Fibroblast of skin of back (primary cell): ENCODE measurements around the gene OTOA.
"Not testable (repeated sequence)": the region's sequence is repeated elsewhere in the genome, so short reads cannot be mapped to it uniquely, and the experiment has no call there.

ENCODE experiments used
- DNase-seq: peaks from one replicate; pipeline ENCODE4 v3.0.0-alpha.2; 2013

OTOA gene

DNA sequence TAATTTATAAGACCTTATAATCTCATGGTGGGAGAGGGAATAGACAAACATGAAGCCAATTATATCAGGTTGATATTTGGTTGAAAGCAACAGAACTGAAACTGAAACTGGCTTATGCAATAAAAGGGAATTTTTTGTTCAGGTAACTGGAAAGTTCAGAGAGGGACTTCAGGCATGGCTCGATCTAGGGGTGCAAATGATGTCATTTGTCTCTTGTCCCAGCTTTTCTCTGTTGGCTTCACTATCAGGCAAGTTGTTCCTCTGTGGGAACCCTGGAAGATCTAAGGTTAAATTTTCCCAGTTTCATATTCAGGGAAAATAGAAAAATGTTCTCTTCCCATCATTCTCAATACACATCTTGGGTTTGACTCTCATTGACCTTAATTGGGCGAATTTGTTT, 59.8 kb downstream of the OTOA start:
- no peak for DNase-seq

DNA sequence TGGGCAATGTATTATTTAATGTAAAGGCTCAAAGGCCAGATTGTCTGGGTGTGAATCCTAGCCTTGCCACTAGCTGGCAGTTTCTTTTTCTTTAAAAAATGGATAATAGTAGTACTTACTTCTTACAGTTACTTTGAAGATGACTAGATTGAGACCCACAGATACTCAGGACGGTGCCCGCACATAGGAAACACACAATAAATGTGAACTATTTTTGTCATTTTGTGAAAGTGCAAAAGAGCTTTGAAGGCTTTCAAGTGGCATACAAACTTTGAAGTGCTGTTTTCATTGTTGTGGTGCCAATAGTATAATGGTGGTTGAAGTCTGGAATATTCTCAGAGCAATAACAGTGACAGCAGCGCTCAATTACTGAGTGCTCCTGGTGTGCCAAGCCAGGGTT, 63.6 kb downstream of the OTOA start:
- no peak for DNase-seq

GRCh38 chr16:21731233-21731632, 67.5 kb downstream of the OTOA start:
- DNase-seq: not testable (repeated sequence)

DNA sequence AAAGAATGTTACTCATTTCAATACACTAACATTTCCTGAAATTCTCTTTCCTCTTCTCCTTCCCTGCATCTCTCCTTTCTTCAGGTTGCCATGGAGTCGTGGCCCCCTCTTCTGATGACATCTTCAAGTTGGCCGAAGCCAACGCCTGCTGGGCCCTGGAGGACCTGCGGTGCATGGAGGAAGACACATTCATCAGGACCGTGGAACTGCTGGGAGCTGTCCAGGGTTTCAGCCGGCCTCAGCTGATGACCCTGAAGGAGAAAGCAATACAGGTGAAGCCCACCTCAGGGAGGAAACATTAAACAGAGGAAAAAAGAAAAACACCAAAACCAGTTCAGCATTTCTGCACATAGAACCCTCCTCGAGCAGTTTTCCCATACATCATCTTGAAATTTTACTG, 76.9 kb downstream of the OTOA start:
- not testable (repeated sequence) for DNase-seq

DNA sequence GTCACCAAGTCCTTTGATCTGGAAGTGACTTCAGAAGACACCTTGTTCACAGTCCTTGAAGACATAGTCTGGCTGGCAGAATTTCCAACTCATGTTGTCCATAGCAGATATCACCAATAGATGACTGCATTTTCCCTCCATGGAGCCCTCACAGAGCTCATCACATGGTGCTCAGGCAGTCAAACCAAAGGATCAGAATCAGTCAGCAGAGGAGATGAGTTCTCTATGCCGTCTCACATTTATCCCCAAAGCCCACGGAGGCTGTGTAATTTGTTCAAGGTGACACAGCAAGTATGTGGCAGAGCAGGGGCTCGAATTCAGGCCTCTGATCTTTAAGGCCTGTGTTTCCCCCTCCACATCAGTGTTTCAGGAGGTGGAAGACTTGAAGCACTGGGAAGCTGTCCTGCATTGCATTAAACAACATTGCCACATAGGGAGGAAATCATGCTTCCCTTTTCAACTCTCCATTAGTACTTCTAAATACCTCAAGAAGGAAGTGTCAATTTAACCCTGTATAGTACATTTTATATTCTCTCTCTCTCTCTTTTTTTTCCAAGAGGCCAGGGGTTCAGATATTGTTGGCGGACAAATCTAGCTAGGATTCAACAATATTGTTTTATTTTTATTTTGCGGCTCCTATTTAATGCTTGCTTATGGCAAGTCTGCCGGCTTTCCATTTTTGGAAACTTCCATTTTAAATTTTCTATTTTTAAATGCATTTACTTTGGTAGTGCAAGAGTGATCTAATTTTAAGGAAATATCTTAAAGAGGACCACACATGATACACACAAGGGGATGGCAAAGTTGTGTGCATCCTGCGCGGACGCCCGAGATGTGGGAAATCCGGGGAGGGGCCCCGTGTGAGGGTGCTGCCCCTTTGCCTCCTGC, 92.7 kb downstream of the OTOA start:
- DNase-seq: not testable (repeated sequence)

- DNase-seq: not testable (repeated sequence)
Measured at GRCh38 chr16:21757080-21757671, 93.4 kb downstream of the OTOA start.

DNA sequence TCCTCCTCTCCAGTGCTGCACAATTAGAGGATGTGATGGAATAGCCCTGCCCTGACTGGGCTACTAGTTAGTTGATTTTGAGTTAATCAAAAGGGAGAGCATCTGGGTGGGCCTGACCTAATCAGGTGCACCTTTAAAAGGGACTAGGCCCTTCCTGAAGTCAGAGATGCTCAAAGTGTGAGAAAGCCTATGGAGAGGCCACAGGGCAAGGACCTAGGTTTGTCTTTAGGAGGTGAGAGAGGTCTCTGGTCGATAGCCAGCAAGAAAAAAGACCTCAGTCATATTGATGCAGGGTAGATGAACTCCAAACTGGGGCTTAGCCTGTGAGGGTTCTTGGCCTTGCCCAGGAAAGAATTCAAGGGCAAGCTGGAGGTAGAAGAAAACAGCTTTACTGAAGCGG, 104.5 kb downstream of the OTOA start:
- DNase-seq: not testable (repeated sequence)

GRCh38 chr16:21768810-21769209, 105.0 kb downstream of the OTOA start:
- DNase-seq: not testable (repeated sequence)

DNA sequence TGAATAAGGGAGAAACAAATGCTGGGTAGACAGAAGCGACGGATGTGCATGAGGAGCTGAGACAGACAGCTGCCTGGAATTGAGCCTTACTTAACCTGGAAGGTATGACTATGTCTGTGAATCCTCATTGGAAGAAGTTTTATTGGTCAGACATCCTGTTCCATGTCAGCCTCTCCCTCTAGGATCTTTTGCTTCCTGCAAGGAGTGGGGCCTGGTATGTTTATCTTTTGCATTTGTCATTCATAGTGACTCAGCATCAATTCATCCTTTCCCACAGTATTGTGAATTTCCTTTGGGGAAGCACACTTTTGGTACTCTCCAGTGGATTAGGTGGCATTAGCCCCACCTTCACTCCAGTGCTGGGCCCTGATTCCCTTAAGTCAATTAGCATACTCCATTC, 105.5 kb downstream of the OTOA start:
- peak; percentile 93 for DNase-seq

DNA sequence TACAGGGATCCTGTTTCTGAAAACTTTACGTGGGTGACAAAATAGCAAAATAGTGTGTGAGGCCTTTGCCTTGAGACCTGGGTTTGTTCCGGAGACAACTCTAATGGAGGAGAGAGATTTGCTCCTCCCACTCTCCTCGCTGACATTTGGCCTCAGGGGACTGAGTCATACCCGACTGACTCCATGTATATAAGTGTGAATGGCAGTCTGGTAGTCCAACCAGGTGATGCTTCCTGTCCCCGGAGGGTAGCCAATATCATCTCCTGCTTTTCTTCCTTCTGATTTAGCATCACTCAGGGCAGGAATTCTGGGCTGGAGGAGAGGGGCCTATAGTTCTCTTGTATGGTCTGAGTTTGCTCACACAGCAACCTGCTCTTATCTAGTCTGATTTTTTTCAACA, 106.8 kb downstream of the OTOA start:
- not testable (repeated sequence) for DNase-seq

DNA sequence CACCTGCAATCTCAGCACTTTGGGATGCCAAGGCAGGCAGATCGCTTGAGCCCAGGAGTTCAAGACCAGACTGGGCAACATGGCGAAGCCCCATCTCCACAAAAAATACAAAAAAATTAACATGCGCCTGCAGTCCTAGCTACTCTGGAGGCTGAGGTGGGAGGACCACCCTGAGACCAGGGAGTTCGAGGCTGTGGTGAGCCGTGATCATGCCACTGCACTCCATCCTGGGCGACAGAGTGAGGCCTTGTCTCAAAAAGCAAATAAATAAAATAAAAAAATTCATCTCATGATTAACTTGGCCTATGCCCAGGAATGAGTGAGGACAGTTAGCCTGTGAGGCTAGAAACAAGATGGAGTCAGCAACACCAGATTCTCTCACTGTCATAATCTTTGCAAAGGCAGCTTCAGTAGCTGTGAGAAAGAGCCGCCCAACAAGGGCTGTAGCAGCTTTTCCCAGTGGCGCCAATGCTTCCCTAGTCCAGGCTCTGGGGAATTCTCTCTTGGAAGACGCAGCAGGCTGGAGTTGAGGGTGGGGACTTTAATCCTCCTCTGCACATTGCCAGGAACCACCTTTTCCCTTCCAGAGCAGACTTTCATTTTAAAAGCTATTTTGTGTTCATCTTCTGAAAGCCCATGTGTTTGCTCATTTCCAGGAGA, 108.9 kb downstream of the OTOA start:
- peak; percentile 47 for DNase-seq

DNA sequence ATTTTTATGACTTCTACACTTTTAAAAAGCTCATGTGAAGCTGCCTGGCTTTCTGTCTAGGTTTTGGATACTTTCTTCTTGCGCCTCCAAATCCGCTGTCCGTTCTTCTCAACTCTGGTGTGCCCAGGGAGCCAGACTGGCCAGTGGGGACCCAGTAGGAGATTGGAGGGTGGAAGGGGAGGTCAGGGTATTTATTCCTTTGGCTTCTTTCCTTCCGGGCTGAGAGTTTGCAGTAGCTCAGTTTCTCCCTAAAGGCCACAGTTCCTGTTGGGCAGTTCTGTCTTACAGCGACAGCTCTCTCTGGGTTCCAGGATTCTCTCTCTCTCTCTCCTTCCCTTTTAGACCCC, 109.4 kb downstream of the OTOA start:
- DNase-seq: not testable (repeated sequence)

- not testable (repeated sequence) for DNase-seq
Measured at GRCh38 chr16:21780525-21780924, 116.8 kb downstream of the OTOA start.

DNA sequence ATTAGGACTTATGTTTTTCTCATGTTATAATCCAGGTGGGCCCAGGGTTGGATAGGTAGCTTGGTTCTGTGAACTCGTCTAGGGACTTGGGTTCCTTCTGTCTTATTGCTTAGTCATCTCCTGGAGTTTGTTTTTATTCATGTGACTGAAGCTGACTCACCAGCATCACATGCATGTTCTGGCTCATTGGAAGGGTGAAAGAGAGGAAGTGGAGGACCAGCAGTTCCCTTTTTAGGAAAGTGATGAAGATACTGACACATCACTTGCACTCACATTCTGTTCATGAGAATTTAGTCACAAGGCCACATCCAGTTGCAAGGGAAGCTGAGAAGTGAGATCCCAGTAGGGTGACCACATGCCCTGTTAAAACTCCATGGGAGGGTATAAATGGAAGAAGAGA, 126.7 kb downstream of the OTOA start:
- DNase-seq: not testable (repeated sequence)

GRCh38 chr16:21793310-21793709, 129.5 kb downstream of the OTOA start:
- DNase-seq: not testable (repeated sequence)

DNA sequence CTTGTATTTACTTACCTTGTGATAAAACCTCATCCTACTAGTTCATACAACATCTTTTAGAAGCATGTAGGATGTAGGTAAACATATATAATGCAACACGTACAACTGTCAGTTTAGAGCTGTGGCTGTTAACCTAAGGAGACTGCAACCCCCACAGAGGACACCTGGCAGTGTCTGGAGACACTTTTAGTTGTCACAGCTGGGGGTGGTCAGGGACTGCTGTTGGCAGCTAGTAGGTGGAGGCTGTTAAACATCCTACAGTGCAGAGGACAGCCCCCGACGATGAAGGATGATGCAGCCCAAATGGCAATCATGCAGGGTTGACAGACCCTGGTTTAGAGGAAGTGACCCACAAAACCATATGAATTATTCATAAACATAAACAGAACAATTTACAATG, 134.8 kb downstream of the OTOA start:
- DNase-seq: not testable (repeated sequence)

- DNase-seq: peak; percentile 40
Measured at GRCh38 chr16:21801538-21802374, 138.0 kb downstream of the OTOA start.

- DNase-seq: not testable (repeated sequence)
Measured at GRCh38 chr16:21802375-21802663, 138.6 kb downstream of the OTOA start.
